IMR-90 (cell line): ENCODE results near the gene NSD2. TPM values are rescaled to one million over a fixed set of nuclear protein-coding genes. Genes with fewer than 3 reads are reported as not detected.

Experiments
- ATAC-seq: fragments of 200-7000 bp; cut with Tn5 transposase; 2 replicates; pipeline ENCODE4 v1.9.1; 2020; ENCODE audit warnings: low read depth, mild to moderate bottlenecking, moderate library complexity
- BruUV-seq: library from RNA; stranded (reverse); fragments of 400-500 nt; replicated peaks from 2 replicates; lab custom pipeline; 2021; lab: Mats Ljungman, UMichigan
- CTCF ChIA-PET: fragments of 300-600 bp; formaldehyde crosslinking; extraction: SDS; loops from one replicate; lab custom pipeline; 2021; ENCODE audit warnings: antibody characterized with exemption; lab: Yijun Ruan, JAX
- POLR2A ChIA-PET: fragments of 300-600 bp; sonication (Branson Sonifier 250); formaldehyde crosslinking; loops from one replicate; lab custom pipeline; 2022; ENCODE audit warnings: antibody characterized with exemption; ENCODE audit not compliant: unreplicated experiment; lab: Charles Lee
- DNase-seq: peaks from one replicate; pipeline ENCODE4 v3.0.0; 2013
- H2AFZ ChIP-seq: replicated peaks from 2 replicates; pipeline ENCODE3; 2013; ENCODE audit warnings: low read length, mild to moderate bottlenecking; ENCODE audit not compliant: poor library complexity
- H2AK5ac ChIP-seq: 2 replicates; pipeline ENCODE4 v1.6.1; 2013; ENCODE audit warnings: low read depth, low read length, inconsistent platforms
- H2AK9ac ChIP-seq: replicated peaks from 2 replicates; pipeline ENCODE3; 2013; ENCODE audit warnings: mild to moderate bottlenecking, low read depth, low read length, moderate library complexity; ENCODE audit not compliant: poor library complexity
- H2BK120ac ChIP-seq: 2 replicates; pipeline ENCODE4 v1.6.1; 2013; ENCODE audit warnings: low read depth, low read length, inconsistent platforms
- H2BK15ac ChIP-seq: 3 replicates; pipeline ENCODE4 v1.6.1; 2013; ENCODE audit warnings: low read depth, low read length, inconsistent platforms
- H2BK20ac ChIP-seq: 2 replicates; pipeline ENCODE4 v1.6.1; 2013; ENCODE audit warnings: low read depth, mild to moderate bottlenecking, inconsistent platforms, low read length, moderate library complexity
- H2BK5ac ChIP-seq: 2 replicates; pipeline ENCODE4 v1.6.1; 2013; ENCODE audit warnings: mild to moderate bottlenecking, low read depth, low read length, inconsistent platforms; ENCODE audit not compliant: poor library complexity, severe bottlenecking
- H3K14ac ChIP-seq: replicated peaks from 2 replicates; pipeline ENCODE4 v1.6.1; 2013; ENCODE audit warnings: low read depth, low read length, inconsistent platforms
- H3K18ac ChIP-seq: 2 replicates; pipeline ENCODE4 v1.6.1; 2013; ENCODE audit warnings: low read depth, low read length, control low read depth
- H3K23ac ChIP-seq: 2 replicates; pipeline ENCODE4 v1.6.1; 2013; ENCODE audit warnings: low read depth, low read length, inconsistent platforms
- H3K27ac ChIP-seq: 2 replicates; pipeline ENCODE4 v1.5.1; 2013; ENCODE audit warnings: mild to moderate bottlenecking, control low read depth, low read length; ENCODE audit not compliant: insufficient read depth
- H3K27me3 ChIP-seq: 2 replicates; pipeline ENCODE4 v1.6.1; 2013; ENCODE audit warnings: low read length; ENCODE audit not compliant: control insufficient read depth, insufficient read depth
- H3K36me3 ChIP-seq: 2 replicates; pipeline ENCODE4 v1.6.1; 2013; ENCODE audit warnings: low read length, mixed read lengths; ENCODE audit not compliant: control insufficient read depth, insufficient read depth
- H3K4ac ChIP-seq: 2 replicates; pipeline ENCODE4 v1.6.1; 2013; ENCODE audit warnings: low read depth, low read length, inconsistent platforms
- H3K4me1 ChIP-seq: 2 replicates; pipeline ENCODE4 v1.6.1; 2013; ENCODE audit warnings: low read length, mixed read lengths; ENCODE audit not compliant: control insufficient read depth, insufficient read depth
- H3K4me2 ChIP-seq: 2 replicates; pipeline ENCODE4 v1.6.1; 2013; ENCODE audit warnings: low read depth, mild to moderate bottlenecking, control low read depth, low read length, moderate library complexity
- H3K4me3 ChIP-seq: 2 replicates; pipeline ENCODE4 v1.5.1; 2013; ENCODE audit warnings: low read depth, mild to moderate bottlenecking, control low read depth, low read length, moderate library complexity; ENCODE audit not compliant: insufficient read depth
- H3K56ac ChIP-seq: 2 replicates; pipeline ENCODE4 v1.6.1; 2013; ENCODE audit warnings: low read length, inconsistent platforms; ENCODE audit not compliant: insufficient read depth; ENCODE audit errors: extremely low read depth
- H3K79me1 ChIP-seq, 2 experiments: 2 replicates each; pipeline ENCODE4 v1.6.1; 2013; ENCODE audit warnings: low read length in 2 of 2, inconsistent platforms in 1 of 2, low read depth in 1 of 2
- H3K9ac ChIP-seq: 2 replicates; pipeline ENCODE4 v1.6.1; 2013; ENCODE audit warnings: low read depth, low read length, control low read depth
- H3K9me1 ChIP-seq: 2 replicates; pipeline ENCODE4 v1.6.1; 2013; ENCODE audit warnings: low read length, inconsistent platforms; ENCODE audit not compliant: insufficient read depth
- H3K9me3 ChIP-seq: 2 replicates; pipeline ENCODE4 v1.6.1; 2013; ENCODE audit warnings: low read length; ENCODE audit not compliant: control insufficient read depth, insufficient read depth
- H4K20me1 ChIP-seq: 2 replicates; pipeline ENCODE4 v1.6.1; 2013; ENCODE audit warnings: low read length, inconsistent platforms; ENCODE audit not compliant: insufficient read depth
- H4K5ac ChIP-seq: 2 replicates; pipeline ENCODE4 v1.6.1; 2013; ENCODE audit warnings: mild to moderate bottlenecking, low read depth, low read length, control low read depth
- H4K8ac ChIP-seq, 2 experiments: 2 replicates each; pipeline ENCODE4 v1.6.1; 2013; ENCODE audit warnings: low read depth in 2 of 2, low read length in 2 of 2, control low read depth in 1 of 2, inconsistent platforms in 1 of 2
- H4K91ac ChIP-seq: 2 replicates; pipeline ENCODE4 v1.6.1; 2013; ENCODE audit warnings: low read depth, low read length, inconsistent platforms; ENCODE audit not compliant: insufficient read depth
- BHLHE40 ChIP-seq: fragments of 150-350 bp; IDR thresholded peaks from 2 replicates; pipeline ENCODE4 v1.6.1; 2016; ENCODE audit warnings: mild to moderate bottlenecking, low read depth, low read length
- CEBPB ChIP-seq: IDR thresholded peaks from 2 replicates; pipeline ENCODE4 v1.6.1; 2012; ENCODE audit warnings: low read depth, low read length, improper control_type of control experiment
- CTCF ChIP-seq: conservative IDR thresholded peaks from 2 replicates; pipeline ENCODE4 v1.5.1; 2012; ENCODE audit warnings: mild to moderate bottlenecking, low read depth, low read length, improper control_type of control experiment
- ELK1 ChIP-seq: fragments of 150-350 bp; IDR thresholded peaks from 2 replicates; pipeline ENCODE4 v1.6.1; 2016; ENCODE audit warnings: low read depth, mild to moderate bottlenecking, low read length, moderate library complexity, borderline replicate concordance
- FOS ChIP-seq: fragments of 150-350 bp; IDR thresholded peaks from 2 replicates; pipeline ENCODE4 v1.6.1; 2016; ENCODE audit warnings: low read depth, low read length
- MAFK ChIP-seq: IDR thresholded peaks from 2 replicates; pipeline ENCODE4 v1.6.1; 2012; ENCODE audit warnings: low read depth, low read length, improper control_type of control experiment
- MAZ ChIP-seq: IDR thresholded peaks from 2 replicates; pipeline ENCODE4 v1.6.1; 2012; ENCODE audit warnings: low read depth, mild to moderate bottlenecking, low read length, improper control_type of control experiment, moderate library complexity, borderline replicate concordance
- MXI1 ChIP-seq: IDR thresholded peaks from 2 replicates; pipeline ENCODE4 v1.6.1; 2012; ENCODE audit warnings: low read depth, mild to moderate bottlenecking, low read length, moderate library complexity, borderline replicate concordance
- NFE2L2 ChIP-seq: fragments of 150-350 bp; IDR thresholded peaks from 2 replicates; pipeline ENCODE4 v1.6.1; 2016; ENCODE audit warnings: low read depth, mild to moderate bottlenecking, low read length
- POLR2A ChIP-seq: IDR thresholded peaks from 2 replicates; pipeline ENCODE4 v1.6.1; 2012; ENCODE audit warnings: mild to moderate bottlenecking, low read depth, low read length
- RAD21 ChIP-seq: IDR thresholded peaks from 2 replicates; pipeline ENCODE4 v1.6.1; 2012; ENCODE audit warnings: low read length, improper control_type of control experiment
- RCOR1 ChIP-seq: IDR thresholded peaks from 2 replicates; pipeline ENCODE4 v1.6.1; 2012; ENCODE audit warnings: mild to moderate bottlenecking, low read length, improper control_type of control experiment; ENCODE audit not compliant: insufficient replicate concordance
- RFX5 ChIP-seq: IDR thresholded peaks from 2 replicates; pipeline ENCODE4 v1.8.0; 2012; ENCODE audit warnings: low read depth, mild to moderate bottlenecking, low read length, moderate library complexity
- SMC3 ChIP-seq: fragments of 150-350 bp; IDR thresholded peaks from 2 replicates; pipeline ENCODE4 v1.6.1; 2016; ENCODE audit warnings: low read depth, mild to moderate bottlenecking, antibody characterized with exemption, low read length, moderate library complexity
- USF2 ChIP-seq: fragments of 150-350 bp; IDR thresholded peaks from 2 replicates; pipeline ENCODE4 v1.6.1; 2017; ENCODE audit warnings: mild to moderate bottlenecking, antibody characterized with exemption, low read length, low read depth
- WGBS, 2 experiments: methylation state at CpG; one replicate each; pipeline versions ENCODE4 v1.1.5 to v1.1.7; 2013; ENCODE audit warnings: missing lambda C conversion rate in 2 of 2; ENCODE audit not compliant: insufficient read length in 1 of 2; ENCODE audit errors: extremely low coverage in 2 of 2; 5-methylcytosine and 5-hydroxymethylcytosine counted together
- dilution Hi-C: fragments of 300-500 bp; cut with HindIII; formaldehyde crosslinking; loops from one replicate; pipeline ENCODE4 v1.14.3; 2018; ENCODE audit warnings: low sequenced_read_pairs; ENCODE audit not compliant: unreplicated experiment
- in situ Hi-C: fragments of 300-500 bp; cut with MboI; formaldehyde crosslinking; loops from 3 replicates; pipeline ENCODE4 v1.14.3; 2019; ENCODE audit warnings: low sequenced_read_pairs, inconsistent platforms, mixed read lengths
- intact Hi-C: fragments of 100-400 bp; cut with micrococcal nuclease; formaldehyde crosslinking; loops from 2 replicates; pipeline ENCODE4 v1.10.0; 2022
- polyA plus RNA-seq, 3 experiments: library from polyadenylated mRNA; depleted of rRNA; stranded (reverse); fragments of >200 nt; gene quantifications; 2 replicates each; pipeline ENCODE4 v1.2.3, GENCODE V29; 2012; ENCODE audit warnings: low replicate concordance in 1 of 3
- total RNA-seq: library from RNA; depleted of rRNA; stranded (reverse); fragments of >200 nt; gene quantifications from 2 replicates; pipeline ENCODE4 v1.2.3, GENCODE V29; 2012

Gene NSD2
- total and polyA plus RNA-seq, 2 of the 4 experiments (the other 2 are of a cell fraction): 35.9 to 68.1 TPM

DNA sequence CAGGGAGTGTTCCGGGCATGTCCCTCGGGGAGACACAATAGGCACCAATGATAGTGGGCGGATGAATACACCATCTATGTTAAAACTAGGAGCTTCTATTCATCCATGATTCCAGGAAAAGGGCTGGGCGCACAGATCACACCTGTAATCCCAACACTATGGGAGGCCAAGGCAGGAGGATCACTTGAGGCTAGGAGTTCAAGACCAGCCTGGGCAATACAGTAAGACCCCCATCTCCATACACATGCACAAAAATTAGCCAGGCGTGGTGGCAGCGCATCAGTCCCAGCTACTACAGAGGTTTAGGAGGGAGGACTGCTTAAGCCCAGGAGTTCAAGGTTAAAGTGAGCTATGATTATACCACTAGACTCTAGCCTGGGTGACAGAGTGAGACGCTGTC lies 135.2 kb downstream of the NSD2 start:
- no peak overlapping the region for H3K9ac ChIP-seq
- ChIA-PET POLR2A (no interaction called here), CTCF (no interaction called here)
- H3K56ac ChIP-seq: no peak overlapping the region
- no peak overlapping the region for H3K4me2 ChIP-seq
- DNase-seq (no peak), ATAC-seq (no peak)
- peaks cover 4% of the 10 kb centered on the region for H3K9me1 ChIP-seq
- intact Hi-C loops: no loop called here
- no peak overlapping the region for H2AK9ac ChIP-seq
- peaks cover 23% of the 10 kb centered on the region for H4K20me1 ChIP-seq
- H3K4me3 ChIP-seq: no peak overlapping the region
- dilution Hi-C loops: no loop called here
- no peak overlapping the region for H4K8ac ChIP-seq
- H3K36me3 ChIP-seq: peaks cover 10% of the 10 kb centered on the region
- no CpG with 5 or more reads among the region's 7 CpGs for WGBS, 2 experiments
- H4K5ac ChIP-seq: no peak overlapping the region
- peaks cover 24 to 49% of the 10 kb centered on the region in 2 experiments for H3K79me1 ChIP-seq
- no peaks in the 10 kb centered on the region for H3K27me3 ChIP-seq
- no peak overlapping the region for H3K23ac ChIP-seq
- no peak overlapping the region for H2AFZ ChIP-seq
- no peak overlapping the region for H2BK15ac ChIP-seq
- H3K4ac ChIP-seq: no peak overlapping the region
- BruUV-seq: no TSS peak
- TF ChIP-seq SMC3: no peak
- TF ChIP-seq MAZ: no peak
- no peak for TF ChIP-seq FOS
- no peak for TF ChIP-seq RFX5
- no peak for TF ChIP-seq MXI1
- no peak for TF ChIP-seq USF2
- no peak for TF ChIP-seq RCOR1
- TF ChIP-seq RAD21: no peak
- TF ChIP-seq CTCF: no peak
- TF ChIP-seq NFE2L2: no peak
- no peak for TF ChIP-seq BHLHE40
- no peak for TF ChIP-seq MAFK
- TF ChIP-seq CEBPB: no peak
- TF ChIP-seq POLR2A: no peak
- no peak for TF ChIP-seq ELK1
- no peak overlapping the region for H4K91ac ChIP-seq
- no peak overlapping the region for H3K14ac ChIP-seq
- no peaks in the 10 kb centered on the region for H3K9me3 ChIP-seq
- no peak overlapping the region for H2BK120ac ChIP-seq
- no peak overlapping the region for H2AK5ac ChIP-seq
- H3K27ac ChIP-seq: no peak overlapping the region
- H2BK5ac ChIP-seq: no peak overlapping the region
- H2BK20ac ChIP-seq: no peak overlapping the region
- no peak overlapping the region for H3K18ac ChIP-seq
- H3K4me1 ChIP-seq: peaks cover 6% of the 10 kb centered on the region; the same call in 1 of the 2 replicates
- in situ Hi-C loops: no loop called here
